GM12891 (cell line): Measurements from ENCODE around the gene ZNF273.
"Not testable (repeated sequence)": the region's sequence is repeated elsewhere in the genome, so short reads cannot be mapped to it uniquely, and the experiment has no call there.

Source experiments
- DNase-seq: peaks from one replicate; pipeline ENCODE4 v3.0.0; 2011; ENCODE audit warnings: low spot score; ENCODE audit not compliant: insufficient read length
- FAIRE-seq: peaks from 2 replicates; lab custom pipeline; 2011; peaks lifted over from hg19 to GRCh38; lab: Jason Lieb, UNC
- PAX5 ChIP-seq: IDR thresholded peaks from 2 replicates; pipeline ENCODE4 v1.6.1; 2011; ENCODE audit warnings: low read length, moderate library complexity, mild to moderate bottlenecking; ENCODE audit not compliant: insufficient read depth, severe bottlenecking
- POLR2A ChIP-seq: IDR thresholded peaks from 2 replicates; pipeline ENCODE4 v1.6.1; 2011; ENCODE audit warnings: low read depth, low read length, control low read depth
- POLR2AphosphoS5 ChIP-seq: IDR thresholded peaks from 2 replicates; pipeline ENCODE4 v1.6.1; 2011; ENCODE audit warnings: low read depth, low read length, control low read depth
- POU2F2 ChIP-seq: IDR thresholded peaks from 2 replicates; pipeline ENCODE4 v1.6.1; 2011; ENCODE audit warnings: low read depth, mild to moderate bottlenecking, control low read depth, low read length, moderate library complexity
- SPI1 ChIP-seq: IDR thresholded peaks from 2 replicates; pipeline ENCODE4 v1.6.1; 2011; ENCODE audit warnings: low read depth, low read length, control low read depth
- TAF1 ChIP-seq: IDR thresholded peaks from 2 replicates; pipeline ENCODE4 v1.6.1; 2011; ENCODE audit warnings: low read depth, low read length, control low read depth

The ZNF273 gene

DNA sequence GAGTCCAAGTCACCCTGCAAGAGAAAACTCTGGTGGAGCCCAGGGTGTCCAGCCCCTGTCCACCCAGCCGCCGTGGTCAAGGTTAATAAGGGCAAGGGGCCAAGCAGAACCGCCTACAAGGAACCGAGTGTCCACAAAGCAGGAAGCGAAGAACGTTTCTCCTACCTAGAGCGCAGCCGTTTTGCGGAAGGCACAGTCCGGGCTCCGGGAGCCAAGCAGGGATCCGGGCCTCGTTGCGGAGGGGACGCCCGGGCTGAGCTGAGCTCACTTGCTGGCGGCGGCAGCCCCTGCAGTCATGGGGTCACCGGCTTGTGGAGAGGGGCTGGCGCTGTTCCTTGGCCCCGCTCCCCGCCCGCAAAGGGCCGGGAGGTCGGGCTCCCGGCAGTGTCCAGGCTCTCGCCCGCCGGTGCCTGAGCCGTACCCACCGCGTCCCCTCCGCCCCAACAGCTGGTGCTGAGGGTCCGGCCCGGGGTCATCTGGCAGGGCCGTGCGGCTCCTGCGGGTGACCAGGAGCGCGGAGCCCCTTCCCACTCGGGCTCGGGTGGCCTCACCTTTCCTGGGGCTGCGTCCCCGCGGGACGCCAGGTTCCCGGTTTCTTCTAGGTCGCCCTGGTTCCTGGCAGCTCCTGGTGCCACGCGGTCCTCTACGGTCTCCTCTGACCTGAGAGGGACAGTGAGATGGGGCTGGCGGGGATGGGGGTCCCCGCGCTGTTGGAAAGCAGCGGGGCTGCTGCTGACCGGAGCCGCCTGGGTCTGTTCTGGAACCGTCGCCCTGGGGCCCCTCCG, 14.0 kb upstream of the ZNF273 start:
- TF ChIP-seq POLR2A (no peak), SPI1 (no peak), PAX5 (no peak), POLR2AphosphoS5 (no peak), POU2F2 (no peak), TAF1 (no peak)
- DNase-seq = no peak
- no peak for FAIRE-seq

DNA sequence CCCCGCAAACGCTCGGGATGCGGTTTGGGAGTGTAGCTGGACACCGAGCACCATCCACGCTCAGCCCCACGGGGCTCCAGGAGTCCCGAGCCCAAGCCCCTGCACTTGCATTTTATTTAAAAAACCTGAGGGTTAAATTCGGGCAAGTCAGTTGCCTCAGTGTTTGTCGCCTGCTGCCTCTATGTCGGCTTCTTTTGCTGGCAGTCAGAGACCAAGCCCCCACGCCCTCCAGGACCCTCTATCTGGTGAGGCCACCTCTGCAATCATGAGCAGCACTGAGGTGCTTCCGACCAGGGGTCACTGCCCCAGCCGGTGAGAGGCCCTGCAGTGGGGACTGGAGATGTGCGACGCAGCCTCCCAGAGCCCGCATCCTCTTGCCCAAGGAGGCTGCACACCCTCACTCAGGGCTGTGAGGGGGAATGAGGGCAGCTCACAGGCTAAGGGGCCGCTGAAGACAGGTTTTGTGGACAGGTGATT, 13.3 kb upstream of the ZNF273 start:
- TF ChIP-seq PAX5 = no peak
- TF ChIP-seq SPI1 = no peak
- TF ChIP-seq TAF1 = no peak
- TF ChIP-seq POLR2AphosphoS5 = no peak
- no peak for TF ChIP-seq POLR2A
- TF ChIP-seq POU2F2 = no peak
- no peak for DNase-seq
- FAIRE-seq = no peak

DNA sequence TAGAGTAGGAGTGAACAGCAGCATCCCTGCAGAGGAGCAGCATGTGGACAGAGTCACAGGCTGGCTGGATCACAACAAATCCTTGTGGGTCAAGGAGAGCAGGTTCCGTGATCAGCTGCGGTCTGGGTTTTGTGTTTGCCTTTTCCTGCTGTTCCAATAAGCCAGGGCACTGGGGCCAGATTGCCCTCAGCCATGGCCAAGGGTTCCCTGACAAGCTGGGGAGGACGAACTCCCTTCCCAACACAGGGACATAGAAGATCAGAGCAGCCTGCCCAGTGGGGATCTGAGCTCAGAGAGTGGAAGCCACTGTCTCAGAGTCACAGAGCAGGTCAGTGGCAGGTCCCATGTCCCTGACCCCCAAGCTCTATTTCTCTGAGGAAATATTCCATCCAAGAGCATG, 12.8 kb upstream of the ZNF273 start:
- FAIRE-seq, DNase-seq: not testable (repeated sequence)

DNA sequence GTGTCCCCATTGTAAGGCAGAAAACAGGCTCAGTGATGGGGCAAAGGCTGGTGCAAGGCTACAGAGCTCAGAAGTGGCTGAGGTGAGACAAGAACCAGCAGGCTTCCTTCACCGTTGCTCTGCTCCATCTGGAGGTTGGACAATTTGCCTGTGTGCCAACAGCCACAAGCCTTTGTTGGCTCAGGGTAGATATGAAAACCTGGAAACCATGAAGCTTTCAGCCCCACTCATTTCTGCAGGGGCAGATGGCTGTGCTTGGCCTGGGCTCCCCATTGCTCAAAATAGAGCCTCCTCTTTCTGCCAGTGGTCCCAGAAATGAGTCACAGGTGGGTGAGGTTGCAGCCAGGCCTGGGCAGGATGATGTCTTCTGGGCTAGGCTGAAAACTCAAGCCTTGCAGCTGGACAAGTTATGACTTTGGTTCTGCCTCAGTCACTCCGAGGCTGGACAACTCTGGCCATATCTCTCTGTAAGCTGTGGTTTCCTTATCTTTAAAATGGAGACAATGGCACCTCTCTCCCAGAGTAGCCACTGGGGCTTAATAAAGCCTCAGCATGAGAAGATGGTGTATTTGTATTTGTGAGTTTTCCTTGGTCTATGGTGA, 12.2 kb upstream of the ZNF273 start:
- DNase-seq = no peak
- FAIRE-seq = no peak
- TF ChIP-seq POLR2A (no peak), SPI1 (no peak), TAF1 (no peak), PAX5 (no peak), POLR2AphosphoS5 (no peak), POU2F2 (no peak)

DNA sequence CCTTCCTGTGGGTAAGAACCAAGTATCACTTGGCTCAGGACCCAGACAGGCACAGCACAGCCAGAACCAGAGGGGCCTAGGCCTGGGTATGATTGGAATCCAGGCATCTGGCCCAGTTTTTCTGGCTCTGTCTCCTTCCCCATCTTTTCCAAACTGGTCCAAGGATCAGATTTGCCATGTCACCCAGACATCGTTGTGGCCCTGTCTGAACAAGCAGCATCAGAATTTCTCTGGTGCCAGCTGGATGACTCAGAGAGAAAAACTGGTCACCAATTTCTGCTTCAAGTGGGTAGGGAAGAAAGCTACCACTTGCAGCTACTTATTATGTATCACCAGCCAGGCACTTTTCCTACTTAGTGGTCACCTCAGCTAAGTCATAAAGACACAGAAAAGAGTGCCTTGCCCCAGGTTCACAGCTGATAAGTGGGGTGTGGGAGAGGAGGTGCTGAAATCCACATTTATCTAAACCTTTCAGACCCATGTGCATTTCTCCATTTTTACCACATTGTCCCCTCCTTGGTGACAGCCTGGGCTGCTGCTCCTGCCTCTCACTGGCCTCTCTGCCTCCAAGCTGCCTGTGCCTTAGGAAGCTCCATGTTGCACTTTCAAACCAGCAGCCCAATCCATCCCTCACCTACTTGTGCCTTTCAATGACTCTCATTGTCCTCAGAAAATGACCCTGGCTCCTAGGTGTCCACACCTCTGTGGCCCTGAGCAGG, 11.6 kb upstream of the ZNF273 start:
- not testable (repeated sequence) for FAIRE-seq, DNase-seq

DNA sequence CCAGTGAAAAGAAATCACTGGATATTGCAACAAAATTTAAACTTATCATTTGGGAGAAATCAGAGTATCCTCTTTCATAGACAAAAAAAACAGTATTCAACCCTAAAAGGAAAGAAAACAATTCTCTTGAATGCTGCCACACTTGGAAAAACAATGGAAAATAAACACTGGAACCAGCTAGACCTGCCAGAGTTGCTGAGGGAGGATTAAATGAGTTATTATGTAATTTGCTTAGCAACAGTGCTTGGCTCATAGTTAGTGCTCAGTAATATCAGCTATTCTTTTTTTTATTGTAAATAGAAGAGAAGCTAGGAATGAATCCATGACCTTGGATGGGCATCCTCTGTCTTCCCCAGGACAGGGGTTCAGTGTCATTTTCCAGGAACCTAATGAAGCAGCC, 11.0 kb upstream of the ZNF273 start:
- no peak for DNase-seq
- no peak for FAIRE-seq
- no peak for TF ChIP-seq TAF1
- TF ChIP-seq PAX5 = no peak
- no peak for TF ChIP-seq POLR2AphosphoS5
- no peak for TF ChIP-seq SPI1
- TF ChIP-seq POLR2A = no peak
- TF ChIP-seq POU2F2 = no peak

DNA sequence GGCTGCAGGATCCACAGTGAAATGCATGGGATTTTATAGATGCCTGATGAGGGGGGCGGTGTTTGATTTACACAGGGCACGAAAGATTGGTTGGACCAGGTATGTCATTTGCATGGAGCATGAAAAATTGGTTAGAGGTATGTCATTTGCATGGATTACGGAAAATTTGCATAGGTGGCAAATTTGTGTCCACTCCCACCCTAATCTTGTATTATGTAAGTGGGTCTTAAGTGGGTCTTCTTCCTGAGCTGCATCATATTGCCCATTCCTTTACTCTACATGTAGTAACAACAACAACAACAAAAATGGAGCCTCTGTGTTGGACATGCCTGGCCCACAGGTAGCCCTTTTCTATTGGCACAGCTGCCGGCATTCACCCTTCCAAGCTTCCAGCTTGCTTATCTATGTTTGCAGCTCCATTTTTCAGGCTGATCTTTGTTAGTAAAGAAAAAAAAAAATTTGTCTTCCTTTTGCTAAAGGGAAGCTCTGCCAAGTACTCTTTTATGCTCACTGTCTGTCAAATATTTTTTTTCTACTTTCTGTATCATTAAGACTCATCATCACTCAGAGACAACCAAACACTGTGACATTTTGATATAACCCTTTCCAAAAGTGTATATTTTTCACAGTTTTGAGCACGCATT, 10.3 kb upstream of the ZNF273 start:
- FAIRE-seq (no peak), DNase-seq (no peak)
- TF ChIP-seq TAF1 = no peak
- TF ChIP-seq POU2F2 = no peak
- no peak for TF ChIP-seq POLR2A
- no peak for TF ChIP-seq POLR2AphosphoS5

DNA sequence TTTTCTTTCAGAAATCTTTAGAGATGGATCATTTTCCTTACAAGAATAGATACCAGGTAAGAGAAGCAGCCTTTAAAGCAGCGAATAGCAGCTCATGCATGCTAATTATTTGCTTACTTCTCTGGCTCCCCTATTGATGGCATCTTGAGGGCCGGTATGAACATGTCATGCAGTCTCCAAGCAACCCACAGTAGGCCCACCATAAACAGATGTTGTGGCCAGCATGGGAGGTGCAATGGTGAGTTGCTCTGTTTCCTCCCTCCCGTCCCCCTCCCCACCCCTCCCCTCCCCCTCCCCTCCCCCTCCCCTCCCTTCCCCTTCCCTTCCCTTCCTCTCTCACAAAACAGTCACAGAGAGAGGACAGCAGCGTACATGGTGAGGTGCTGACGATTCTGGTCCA, 9.7 kb upstream of the ZNF273 start:
- FAIRE-seq (no peak), DNase-seq (no peak)
- TF ChIP-seq TAF1 = no peak
- no peak for TF ChIP-seq POLR2AphosphoS5
- TF ChIP-seq POU2F2 = no peak
- TF ChIP-seq SPI1 = no peak
- no peak for TF ChIP-seq PAX5
- no peak for TF ChIP-seq POLR2A

DNA sequence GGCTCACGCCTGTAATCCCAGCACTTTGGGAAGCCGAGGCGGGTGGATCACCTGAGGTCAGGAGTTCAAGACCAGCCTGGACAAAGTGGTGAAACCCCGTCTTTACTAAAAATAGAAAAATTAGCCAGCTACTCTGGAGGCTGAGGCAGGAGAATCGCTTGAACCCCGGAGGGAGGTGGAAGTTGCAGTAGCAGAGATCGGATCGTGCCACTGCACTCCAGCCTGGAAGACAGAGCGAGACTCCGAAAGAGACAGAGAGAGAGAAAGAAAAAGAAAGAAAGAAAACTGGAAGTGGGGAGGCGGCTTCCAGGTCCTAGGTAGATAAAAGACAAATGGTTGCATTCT, 640 bp upstream of the ZNF273 start:
- not testable (repeated sequence) for FAIRE-seq, DNase-seq

DNA sequence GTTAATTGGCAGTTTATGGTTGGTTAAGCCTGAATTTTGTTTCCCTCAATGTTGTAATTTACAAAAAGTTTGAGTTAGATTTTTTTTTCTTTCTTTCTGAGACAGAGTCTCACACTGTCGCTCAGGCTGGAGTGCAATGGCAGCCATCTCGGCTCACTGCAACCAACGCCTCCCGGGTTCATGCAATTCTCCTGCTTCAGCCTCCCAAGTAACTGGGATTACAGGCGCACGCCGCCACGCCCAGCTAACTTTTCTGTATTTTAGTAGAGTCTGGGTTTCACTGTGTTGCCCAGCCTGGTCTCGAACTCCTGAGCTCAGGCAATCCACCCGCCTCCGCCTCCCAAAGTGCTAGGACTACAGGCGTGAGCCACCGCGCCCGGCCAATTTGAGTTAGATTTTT, 935 bp downstream of the ZNF273 start:
- no peak for TF ChIP-seq SPI1
- no peak for DNase-seq
- FAIRE-seq = no peak
